K562 (cell line): ENCODE measurements around the gene PLEKHS1. TPM values are rescaled to one million over a fixed set of nuclear protein-coding genes. Genes with fewer than 3 reads are reported as not detected.

Source experiments
- BCLAF1 ChIP-seq, 2 experiments: fragments of 450-650 bp in 1 of 2; IDR thresholded peaks; 2 replicates each; pipeline ENCODE4 v1.6.1; 2011 to 2017; ENCODE audit warnings: low read depth in 2 of 2, antibody characterized with exemption in 1 of 2, borderline replicate concordance in 1 of 2, low read length in 1 of 2, mild to moderate bottlenecking in 1 of 2, mixed read lengths in 1 of 2; ENCODE audit not compliant: control insufficient read depth in 1 of 2
- CREB1 ChIP-seq, 2 experiments: sonication (generic) in 1 of 2; formaldehyde crosslinking in 1 of 2; IDR thresholded peaks; 2 replicates each; pipeline versions ENCODE4 v1.6.1 to v1.8.0; 2012 to 2022; ENCODE audit warnings: inconsistent platforms in 1 of 2, mild to moderate bottlenecking in 1 of 2, missing genetic modification reagents in 1 of 2, moderate library complexity in 1 of 2
- CREB3L1 ChIP-seq: fragments of 450-650 bp; IDR thresholded peaks from 2 replicates; pipeline ENCODE4 v1.6.1; 2014; ENCODE audit warnings: low read depth, mild to moderate bottlenecking, moderate library complexity, borderline replicate concordance
- CTCF ChIP-seq, 3 experiments: IDR thresholded peaks in 2 of 3; conservative IDR thresholded peaks in 1 of 3; 2 replicates each; pipeline ENCODE4 v1.5.1; 2011 to 2012; ENCODE audit warnings: low read length in 3 of 3, mild to moderate bottlenecking in 3 of 3, control low read depth in 2 of 3, improper control_type of control experiment in 1 of 3, inconsistent platforms in 1 of 3, low read depth in 1 of 3, mixed read lengths in 1 of 3, moderate library complexity in 1 of 3; ENCODE audit not compliant: insufficient read depth in 2 of 3
- ETV5 ChIP-seq: sonication (generic); formaldehyde crosslinking; IDR thresholded peaks from 2 replicates; pipeline ENCODE4 v1.4.0; 2020; ENCODE audit warnings: low read depth, mild to moderate bottlenecking, missing genetic modification reagents
- HMG20B ChIP-seq: fragments of 250-450 bp; sonication (Bioruptor Pico); IDR thresholded peaks from 2 replicates; pipeline ENCODE4 v1.5.0; 2021; ENCODE audit warnings: mild to moderate bottlenecking
- HNRNPK ChIP-seq: fragments of 200-400 bp; formaldehyde crosslinking; IDR thresholded peaks from one replicate; pipeline ENCODE4 v1.6.1; 2018; ENCODE audit warnings: mild to moderate bottlenecking, low read depth, low read length; ENCODE audit not compliant: poor library complexity, severe bottlenecking
- JUN ChIP-seq, 2 experiments: sonication (generic) in 1 of 2; formaldehyde crosslinking in 1 of 2; IDR thresholded peaks; 2 replicates each; pipeline versions ENCODE4 v1.6.1 to v1.8.0; 2012 to 2022; ENCODE audit warnings: borderline replicate concordance in 2 of 2, mild to moderate bottlenecking in 2 of 2, improper control_type of control experiment in 1 of 2, low read depth in 1 of 2, low read length in 1 of 2, missing genetic modification reagents in 1 of 2
- POLR2AphosphoS5 ChIP-seq: IDR thresholded peaks from 2 replicates; pipeline ENCODE4 v1.6.1; 2011; ENCODE audit warnings: mild to moderate bottlenecking, low read depth, low read length, moderate library complexity; ENCODE audit not compliant: control insufficient read depth, insufficient read depth
- VEZF1 ChIP-seq: fragments of 200-800 bp; sonication (Bioruptor generic); IDR thresholded peaks from 2 replicates; pipeline ENCODE4 v1.6.1; 2017; ENCODE audit warnings: missing genetic modification characterization, missing compliant biosample characterization
- XRCC5 ChIP-seq: fragments of 200-400 bp; formaldehyde crosslinking; IDR thresholded peaks from 2 replicates; pipeline ENCODE4 v1.6.1; 2017; ENCODE audit warnings: low read depth, mild to moderate bottlenecking, low read length
- ZBTB1 ChIP-seq: sonication (generic); formaldehyde crosslinking; IDR thresholded peaks from 2 replicates; pipeline ENCODE4 v1.8.1; 2023; ENCODE audit warnings: missing genetic modification reagents, low read depth, mild to moderate bottlenecking, borderline replicate concordance
- polyA plus RNA-seq, 8 experiments: library from polyadenylated mRNA; depleted of rRNA in 4 of 8; stranded (reverse) in 5 of 8; unstranded in 3 of 8; fragments of >200 nt; fragmentation: Nextera tagmentation in 2 of 8; fragmentation: Illumina TruSeq in 1 of 8; extraction: Ambion mirVana in 2 of 8; extraction: Trizol in 1 of 8; gene quantifications; 2 replicates each; pipeline versions ENCODE4 v1.2.1 to v1.2.3, GENCODE V29; 2011 to 2014; ENCODE audit warnings: inconsistent platforms in 1 of 8, missing spikeins in 1 of 8
- total RNA-seq, 7 experiments: library from RNA; depleted of rRNA in 6 of 7; stranded (reverse); fragments of >200 nt in 6 of 7; fragmentation: Illumina TruSeq in 2 of 7; extraction: Trizol in 2 of 7; gene quantifications; 2 replicates each; pipeline versions ENCODE4 v1.2.1 to v1.2.3, GENCODE V29; 2011 to 2021; ENCODE audit warnings: low replicate concordance in 1 of 7

PLEKHS1 gene
- total and polyA plus RNA-seq, 9 of the 15 experiments (the other 6 are each of a cell fraction or from before 2014, with no cell fraction given): not detected

- TF ChIP-seq BCLAF1 (IDR thresholded peaks at IDR 0.05; ENCODE audit: borderline replicate concordance in 1 of 2, control insufficient read depth in 1 of 2, low read depth in 2 of 2, low read length in 1 of 2): no peak
- peak; percentile 62; the same call in 1 of the 2 replicates for TF ChIP-seq VEZF1 (CRISPR knock-in tag)
- no peak for TF ChIP-seq HNRNPK
- TF ChIP-seq XRCC5: no peak
- TF ChIP-seq ZBTB1: no peak
- 0 out of 2 replicates have a peak, but pooled peaks have one; percentile 28 for TF ChIP-seq POLR2AphosphoS5
- TF ChIP-seq JUN (IDR thresholded peaks at IDR 0.05; ENCODE audit: borderline replicate concordance, low read depth, low read length): no peak
- TF ChIP-seq JUN (CRISPR knock-in tag; IDR thresholded peaks at IDR 0.05; ENCODE audit: borderline replicate concordance): no peak
- 0 out of 2 replicates have a peak, but pooled peaks have one; percentile 23 for TF ChIP-seq ETV5 (CRISPR knock-in tag)
- TF ChIP-seq CREB3L1: no peak
- peak; percentile 79 for TF ChIP-seq CREB1 (IDR thresholded peaks at IDR 0.05)
- peak; percentile 87 for TF ChIP-seq CREB1 (CRISPR knock-in tag; IDR thresholded peaks at IDR 0.05)
- no peak for TF ChIP-seq CTCF (IDR thresholded peaks at IDR 0.05 in 2 of 3, conservative IDR thresholded peaks at IDR 0.05 in 1 of 3; ENCODE audit: insufficient read depth in 2 of 3, low read depth in 1 of 3, low read length in 3 of 3)
- no peak for TF ChIP-seq HMG20B (CRISPR knock-in tag)
Measured at GRCh38 chr10:113718969-113719822, 32.3 kb upstream of the PLEKHS1 start (continued).
